Right lobe of liver (tissue), 6 donors: Measurements from ENCODE around the gene KRTCAP2. TPM values are rescaled to one million over a fixed set of nuclear protein-coding genes. Genes with fewer than 3 reads are reported as not detected.
A peak's percentile ranks its signal among the peaks of the same experiment; 100 is the strongest.
"Not testable (repeated sequence)": the region's sequence is repeated elsewhere in the genome, so short reads cannot be mapped to it uniquely, and the experiment has no call there.

ENCODE experiments used
- ATAC-seq, 4 donors: fragments of 200-7000 bp; cut with Tn5 transposase; one replicate each; pipeline ENCODE4 v1.9.1; 2020; ENCODE audit warnings: mild to moderate bottlenecking in 4 of 4, moderate library complexity in 4 of 4
- DNase-seq, 3 donors: peaks; one replicate each; pipeline ENCODE4 v3.0.0-alpha.2; 2020
- H3K27ac ChIP-seq, 3 donors: fragments of 200-600 bp; one replicate each; pipeline ENCODE4 v1.8.0; 2022
- H3K27me3 ChIP-seq, 2 donors: fragments of 200-600 bp; one replicate each; pipeline ENCODE4 v1.8.0; 2022
- H3K36me3 ChIP-seq, 4 donors: fragments of 200-600 bp; sonication (generic) in 1 of 4; one replicate each; pipeline versions ENCODE4 v1.5.1 to v1.8.0; 2017 to 2022; ENCODE audit warnings: control low read depth in 1 of 4
- H3K4me1 ChIP-seq, 4 donors: fragments of 200-600 bp; sonication (generic) in 1 of 4; one replicate each; pipeline versions ENCODE4 v1.5.1 to v1.8.0; 2017 to 2022; ENCODE audit warnings: control low read depth in 1 of 4
- H3K4me3 ChIP-seq, 3 donors: fragments of 200-600 bp; one replicate each; pipeline ENCODE4 v1.8.0; 2022
- H3K9me3 ChIP-seq, 4 donors: fragments of 200-600 bp; sonication (generic) in 1 of 4; one replicate each; pipeline versions ENCODE4 v1.5.1 to v1.8.0; 2017 to 2022; ENCODE audit warnings: control low read depth in 1 of 4
- CTCF ChIP-seq, 4 donors: fragments of 200-600 bp in 3 of 4; fragments of 450-650 bp in 1 of 4; IDR thresholded peaks; one replicate each; pipeline versions ENCODE4 v1.5.1 to v1.8.0; 2016 to 2022; ENCODE audit warnings: antibody characterized with exemption in 4 of 4, mild to moderate bottlenecking in 2 of 4
- POLR2A ChIP-seq: fragments of 450-650 bp; IDR thresholded peaks from one replicate; pipeline ENCODE4 v1.6.1; 2017; ENCODE audit warnings: antibody characterized with exemption, mild to moderate bottlenecking
- WGBS: methylation state at CpG from one replicate; pipeline ENCODE4 v1.1.6; 2018; ENCODE audit warnings: low coverage, low lambda C conversion rate; ENCODE audit not compliant: insufficient coverage; ENCODE audit errors: missing lambda C conversion rate; 5-methylcytosine and 5-hydroxymethylcytosine counted together
- intact Hi-C, 2 donors: fragments of 100-400 bp; cut with DNase I; formaldehyde crosslinking; loops; one replicate each; pipeline versions ENCODE4 v1.11.2 to v1.14.1; 2022
- total RNA-seq, 6 experiments: library from RNA; depleted of rRNA in 2 of 6; stranded (reverse); fragments of >200 nt in 2 of 6; fragmentation: NEBNext Ultra II Directional in 3 of 6; extraction: Animal tissue kit (Norgen Biotek cat#: 25700) in 3 of 6; gene quantifications; one replicate each; pipeline versions ENCODE4 v1.1.0 to v1.2.4, GENCODE V29; 2016 to 2023
- donor health status: DM: no; HTN: yes; CAD: no.
- donor health status: DM: no; HTN: no; CAD: no.
- donor health status: DM: no; HTN: no; CAD: no.
- donor health status: DM: no; HTN: yes; CAD: no.
- donor health status: DM: no; HTN: yes; CAD: no.

Gene KRTCAP2
- total RNA-seq, 6 experiments from 2014 or later, result 85.5 to 145 (median 99.9) TPM

- H3K27ac ChIP-seq, result no peak overlapping the region
- peaks cover 0 to 22% (median 2%) of the 10 kb centered on the region in 4 donors for H3K4me1 ChIP-seq
- no peaks in the 10 kb centered on the region for H3K36me3 ChIP-seq
- ATAC-seq (no peak), DNase-seq (peak in 1 of 3 donors; percentile 55)
- intact Hi-C loops, result no loop called here
- 83% methylated on average over 1 of the region's 17 CpGs for WGBS
- TF ChIP-seq POLR2A (no peak), CTCF (IDR thresholded peaks at IDR 0.05) (no peak)
- H3K4me3 ChIP-seq, result no peak overlapping the region
- H3K27me3 ChIP-seq, result no peaks in the 10 kb centered on the region
- H3K9me3 ChIP-seq, result no peaks in the 10 kb centered on the region
Measured at GRCh38 chr1:155191904-155192303, 18.8 kb upstream of the KRTCAP2 start.

- ATAC-seq, H3K27ac ChIP-seq, H3K27me3 ChIP-seq, H3K36me3 ChIP-seq, DNase-seq, intact Hi-C loops, H3K4me3 ChIP-seq, H3K9me3 ChIP-seq: not testable (repeated sequence)
- WGBS, result 88% methylated on average over 19 of the region's 45 CpGs
- peaks cover 0 to 20% (median 2%) of the 10 kb centered on the region in 4 donors for H3K4me1 ChIP-seq
Measured at GRCh38 chr1:155189926-155190325, 16.8 kb upstream of the KRTCAP2 start.

- ATAC-seq (no peak), DNase-seq (peak in 1 of 3 donors; percentile 30)
- WGBS, result 88% methylated on average over 1 of the region's 14 CpGs
- intact Hi-C loops, result no loop called here
- Histone ChIP-seq H3K9me3 (no peaks in the 10 kb centered on the region), H3K36me3 (no peaks in the 10 kb centered on the region), H3K4me1 (peaks cover 0 to 4% (median 0%) of the 10 kb centered on the region in 4 donors), H3K27ac (no peak overlapping the region), H3K27me3 (no peaks in the 10 kb centered on the region), H3K4me3 (no peak overlapping the region)
- no peak for TF ChIP-seq CTCF (IDR thresholded peaks at IDR 0.05)
- no peak for TF ChIP-seq POLR2A
Measured at GRCh38 chr1:155188268-155188667, 15.2 kb upstream of the KRTCAP2 start.

GRCh38 chr1:155187456-155187891 lies 14.4 kb upstream of the KRTCAP2 start:
- Histone ChIP-seq H3K36me3 (no peaks in the 10 kb centered on the region), H3K4me1 (no peaks in the 10 kb centered on the region), H3K4me3 (no peak overlapping the region), H3K27me3 (no peaks in the 10 kb centered on the region), H3K9me3 (no peaks in the 10 kb centered on the region), H3K27ac (no peak overlapping the region)
- WGBS, result 29% methylated on average over 2 of the region's 16 CpGs
- intact Hi-C loops, result no loop called here
- TF ChIP-seq POLR2A (no peak), CTCF (IDR thresholded peaks at IDR 0.05) (no peak)
- ATAC-seq, result no peak
- DNase-seq, result peak in 2 of 3 donors; percentile 8 to 18

GRCh38 chr1:155186794-155187455 lies 13.8 kb upstream of the KRTCAP2 start:
- DNase-seq (peak in 2 of 3 donors; percentile 9 to 30), ATAC-seq (no peak)
- Histone ChIP-seq H3K9me3 (no peaks in the 10 kb centered on the region), H3K4me1 (no peaks in the 10 kb centered on the region), H3K27me3 (no peaks in the 10 kb centered on the region), H3K36me3 (no peaks in the 10 kb centered on the region), H3K4me3 (no peak overlapping the region), H3K27ac (no peak overlapping the region)
- TF ChIP-seq POLR2A (no peak), CTCF (IDR thresholded peaks at IDR 0.05) (no peak)
- intact Hi-C loops, result no loop called here
- 62% methylated on average over 8 of the region's 14 CpGs for WGBS
